SIG-M5 (cell line): ENCODE measurements around the gene SKOR1.

Experiments
- DNase-seq: peaks from one replicate; lab custom pipeline; 2025; lab: John Stamatoyannopoulos, UW

The SKOR1 gene

GRCh38 chr15:67818464-67818863 lies 6.8 kb upstream of the SKOR1 start:
- no peak for DNase-seq

DNA sequence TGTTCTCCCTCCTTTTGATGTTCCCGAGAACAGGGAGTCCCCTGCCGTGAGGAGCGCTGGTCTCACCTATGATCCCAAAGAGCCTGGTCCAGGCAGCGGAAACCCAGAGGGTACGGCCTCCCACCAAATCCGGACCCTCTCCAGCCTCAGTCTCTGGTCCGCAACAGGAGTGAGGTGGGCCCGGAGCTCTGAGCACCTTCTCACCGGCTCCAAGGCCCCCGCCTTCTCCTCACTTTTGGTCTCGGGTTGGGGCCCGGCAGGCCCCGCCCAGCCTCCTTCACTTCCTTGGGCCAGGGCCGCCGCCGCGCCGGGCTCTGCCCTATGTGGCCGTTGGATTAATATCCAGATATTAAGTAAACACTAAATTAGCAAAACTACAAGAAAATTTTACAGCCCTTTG lies 5.7 kb upstream of the SKOR1 start:
- DNase-seq, result no peak

DNA sequence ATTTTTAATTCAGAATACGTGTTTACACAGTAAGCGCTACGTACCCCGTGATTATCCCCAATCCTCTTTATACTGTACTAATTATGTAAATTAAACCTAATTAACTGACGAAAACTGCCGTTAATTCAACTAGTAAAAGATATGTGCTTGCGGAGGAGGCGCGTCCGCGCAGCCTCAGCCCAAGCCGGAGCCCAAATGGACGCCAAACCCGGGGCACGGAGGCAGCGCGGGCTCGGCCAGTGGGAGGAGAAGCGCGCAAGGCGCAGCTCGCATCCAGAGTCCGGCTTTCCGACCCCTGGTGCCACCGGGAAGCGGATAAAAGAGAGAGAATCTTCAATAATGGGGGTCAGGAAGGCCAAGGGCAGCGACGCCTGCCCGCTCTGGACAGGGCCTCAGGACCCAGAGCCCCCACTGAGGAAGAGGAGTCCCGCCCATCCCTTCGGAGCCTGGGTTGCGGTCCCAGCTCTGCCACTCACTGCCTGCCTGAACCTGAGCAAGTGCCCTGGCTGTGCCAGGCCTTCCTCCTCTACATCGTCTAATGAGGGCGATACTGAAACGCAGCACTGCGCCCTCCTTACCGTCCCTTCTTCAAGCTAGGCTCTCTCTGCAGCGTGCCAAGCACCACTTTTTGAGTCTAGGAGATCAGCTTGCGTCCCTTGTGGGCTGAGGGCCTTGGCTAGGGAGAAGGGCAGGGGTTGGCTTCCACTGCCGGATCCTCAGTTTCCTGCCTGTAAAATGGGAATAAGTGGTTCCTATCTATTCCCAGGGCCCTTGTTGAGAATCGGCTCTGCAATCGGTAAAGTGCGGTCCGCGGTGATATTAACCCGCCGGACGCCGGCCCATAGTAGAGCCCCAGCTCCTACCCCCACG lies 5.0 kb upstream of the SKOR1 start:
- DNase-seq, result no peak

DNA sequence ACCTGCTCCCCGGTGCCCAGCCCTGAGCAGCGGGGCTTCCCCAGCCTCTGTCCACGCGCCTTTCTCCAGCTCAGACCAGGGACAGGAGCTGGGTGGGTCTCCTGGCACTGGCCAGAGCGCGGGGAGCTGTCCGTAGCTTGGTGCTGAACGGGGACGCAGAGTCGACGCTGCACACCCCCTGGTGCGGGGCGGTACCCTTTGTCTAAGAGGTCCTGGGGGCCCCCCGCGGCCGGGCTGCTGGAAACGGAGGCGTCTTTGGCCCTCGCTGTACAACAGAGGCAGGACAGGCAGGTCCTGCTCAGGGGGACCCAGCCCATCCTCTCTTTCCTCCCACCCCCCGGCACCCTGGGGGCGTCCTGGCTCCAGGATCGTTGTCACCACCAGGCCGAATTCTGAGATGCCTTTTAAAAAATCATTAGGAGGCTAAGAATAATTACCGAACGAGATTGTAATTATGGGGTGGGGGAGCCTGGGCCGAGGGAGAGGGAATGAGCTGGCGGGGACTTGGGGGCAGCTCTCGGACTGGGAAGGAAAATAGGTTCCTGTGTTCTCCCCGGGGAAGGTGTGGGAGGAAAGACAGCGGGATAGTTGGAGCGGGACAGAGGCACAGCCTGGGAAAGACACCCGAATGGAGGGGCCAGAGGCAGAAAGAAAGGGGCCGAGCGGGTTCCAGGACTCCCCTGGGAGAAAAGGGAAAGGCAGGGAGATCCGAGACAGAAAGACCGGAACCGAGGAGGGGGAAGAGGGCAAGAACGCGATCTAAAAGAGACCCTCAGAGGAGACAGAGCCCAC lies 4.1 kb upstream of the SKOR1 start:
- DNase-seq, result no peak

DNA sequence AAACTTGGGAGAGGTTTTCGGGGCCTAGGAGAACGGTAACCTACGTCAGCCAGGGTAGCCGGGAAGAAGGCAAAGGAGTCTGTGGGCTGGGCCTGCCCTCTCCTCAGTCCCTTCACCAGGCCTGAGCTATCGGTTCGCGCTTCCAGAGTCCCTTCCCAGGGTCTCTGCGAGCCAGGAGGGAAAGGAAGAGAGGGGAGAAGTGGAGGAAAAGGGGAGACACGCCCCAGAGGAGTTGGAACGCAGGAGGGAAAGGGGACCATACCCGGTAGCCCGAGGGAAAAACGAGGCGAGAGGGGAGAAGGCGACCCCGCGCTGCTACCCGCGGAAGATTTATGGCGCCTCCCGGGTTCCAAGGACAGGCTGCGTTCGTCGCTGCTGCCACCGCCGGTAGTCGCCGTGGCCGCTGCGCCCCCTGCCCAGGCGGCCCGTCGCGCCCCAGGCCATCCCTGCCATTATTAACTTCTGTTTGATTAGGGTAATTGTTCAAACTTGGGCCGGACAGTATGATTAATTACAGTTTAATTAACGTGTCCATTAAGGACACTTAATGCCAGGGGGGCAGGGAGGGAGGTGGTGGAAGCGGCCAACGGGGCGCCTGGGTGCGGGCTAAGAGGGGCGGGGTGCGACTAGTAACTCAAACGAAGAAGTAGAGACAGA lies 3.4 kb upstream of the SKOR1 start:
- DNase-seq, result no peak

DNA sequence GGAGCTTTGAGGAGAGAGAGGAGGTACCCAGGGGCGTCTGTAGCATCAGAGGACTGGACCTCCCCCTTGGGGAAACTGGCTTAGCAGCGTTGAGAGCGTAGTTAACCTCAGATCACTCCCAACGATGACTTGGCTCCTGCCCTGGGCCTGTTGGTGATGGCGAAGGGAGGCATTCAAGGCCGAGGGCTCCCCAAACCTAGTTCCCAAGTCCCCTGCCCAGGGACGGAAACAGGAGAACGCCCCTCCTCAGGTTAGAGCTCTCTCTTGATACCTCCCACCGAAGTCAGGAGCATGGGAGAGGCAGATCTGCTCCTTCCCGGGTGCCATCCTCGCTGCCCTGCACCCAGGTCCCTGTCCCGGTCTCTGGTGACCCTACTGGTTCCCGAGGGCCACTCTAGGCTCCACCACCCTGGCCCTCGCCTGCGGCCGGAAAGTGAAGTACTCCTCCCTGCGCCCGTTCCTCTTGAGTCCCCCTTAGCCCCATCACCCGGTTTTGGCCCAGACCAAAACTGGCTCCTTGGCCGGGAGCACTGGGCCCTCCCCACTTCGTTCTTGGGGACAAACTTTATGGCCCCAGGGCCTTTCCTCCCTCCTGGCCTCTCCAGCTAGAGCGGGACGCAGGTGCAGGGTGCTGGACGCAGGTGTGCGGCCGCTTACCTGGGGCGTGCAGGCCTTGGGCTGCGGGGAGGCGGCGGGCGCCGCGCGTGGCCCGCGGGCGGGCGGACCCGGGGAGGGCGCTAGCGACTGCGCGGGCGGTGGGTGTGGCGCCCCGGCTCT lies 2.6 kb upstream of the SKOR1 start:
- DNase-seq, result no peak

DNA sequence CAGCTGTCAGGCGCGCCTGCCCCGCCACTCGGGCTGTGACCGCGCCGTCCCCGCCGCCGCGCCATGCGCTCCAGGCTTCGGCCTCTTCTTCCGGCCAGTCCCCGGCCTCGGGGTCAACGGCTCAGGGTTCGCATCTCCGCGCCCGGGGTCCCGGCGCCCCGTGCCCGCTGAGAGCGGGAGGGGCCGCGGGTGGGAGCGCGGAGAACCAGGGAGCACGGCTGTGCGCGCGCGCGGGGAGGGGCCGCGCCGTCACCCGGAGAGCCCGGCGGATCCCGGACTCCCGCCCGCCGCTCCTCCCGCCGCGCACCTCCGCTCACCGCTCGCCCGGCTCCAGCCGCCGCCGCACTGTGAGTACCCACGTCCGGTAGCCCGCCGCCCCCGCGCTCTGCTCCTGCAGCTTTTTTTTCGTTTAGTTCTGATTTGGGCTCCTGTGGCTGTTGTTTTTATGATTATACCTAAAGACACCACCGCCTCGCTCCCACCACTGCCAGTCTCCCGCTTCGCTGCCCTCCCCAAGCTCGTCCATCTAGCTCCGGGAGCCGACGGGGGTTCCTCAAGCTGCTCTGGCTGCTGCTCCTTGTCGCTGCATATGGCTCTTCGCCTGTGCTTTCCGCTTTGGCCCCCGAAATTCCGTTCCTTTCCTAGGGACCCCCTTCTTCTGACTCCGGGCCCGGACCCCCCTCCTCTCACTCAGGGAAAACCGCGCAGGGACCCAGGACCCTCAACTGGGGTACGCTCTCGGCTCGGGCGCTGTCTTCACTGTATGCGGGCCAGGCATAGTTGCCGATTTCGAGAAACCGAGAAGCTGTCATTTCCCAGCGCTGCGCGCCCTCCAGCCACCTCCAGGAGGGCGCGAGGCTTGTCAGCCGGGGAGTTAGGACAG lies 1.8 kb upstream of the SKOR1 start:
- no peak for DNase-seq

GRCh38 chr15:67824197-67824968 lies 926 bp upstream of the SKOR1 start:
- no peak for DNase-seq

- DNase-seq, result no peak
Measured at GRCh38 chr15:67825881-67826716, 790 bp downstream of the SKOR1 start.

DNA sequence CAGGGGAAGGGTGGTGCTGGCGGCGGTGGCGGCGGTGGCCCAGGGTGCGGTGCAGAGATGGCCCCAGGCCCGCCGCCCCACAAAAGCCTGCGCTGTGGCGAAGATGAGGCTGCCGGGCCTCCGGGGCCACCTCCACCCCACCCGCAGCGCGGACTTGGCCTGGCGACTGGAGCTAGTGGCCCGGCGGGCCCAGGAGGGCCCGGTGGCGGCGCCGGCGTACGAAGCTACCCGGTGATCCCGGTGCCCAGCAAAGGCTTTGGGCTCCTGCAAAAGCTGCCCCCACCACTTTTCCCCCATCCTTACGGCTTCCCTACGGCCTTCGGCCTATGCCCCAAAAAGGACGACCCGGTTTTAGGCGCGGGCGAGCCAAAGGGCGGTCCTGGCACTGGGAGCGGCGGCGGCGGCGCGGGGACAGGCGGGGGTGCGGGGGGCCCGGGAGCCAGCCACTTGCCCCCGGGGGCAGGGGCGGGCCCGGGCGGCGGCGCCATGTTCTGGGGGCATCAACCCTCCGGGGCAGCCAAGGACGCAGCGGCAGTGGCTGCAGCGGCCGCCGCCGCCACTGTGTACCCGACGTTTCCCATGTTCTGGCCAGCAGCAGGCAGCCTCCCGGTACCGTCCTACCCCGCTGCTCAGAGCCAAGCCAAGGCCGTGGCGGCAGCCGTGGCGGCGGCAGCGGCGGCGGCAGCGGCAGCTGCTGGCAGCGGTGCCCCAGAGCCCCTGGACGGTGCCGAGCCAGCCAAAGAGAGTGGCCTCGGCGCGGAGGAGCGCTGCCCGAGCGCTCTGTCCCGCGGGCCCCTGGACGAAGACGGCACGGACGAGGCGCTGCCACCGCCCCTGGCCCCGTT lies 1.6 kb downstream of the SKOR1 start:
- no peak for DNase-seq

DNA sequence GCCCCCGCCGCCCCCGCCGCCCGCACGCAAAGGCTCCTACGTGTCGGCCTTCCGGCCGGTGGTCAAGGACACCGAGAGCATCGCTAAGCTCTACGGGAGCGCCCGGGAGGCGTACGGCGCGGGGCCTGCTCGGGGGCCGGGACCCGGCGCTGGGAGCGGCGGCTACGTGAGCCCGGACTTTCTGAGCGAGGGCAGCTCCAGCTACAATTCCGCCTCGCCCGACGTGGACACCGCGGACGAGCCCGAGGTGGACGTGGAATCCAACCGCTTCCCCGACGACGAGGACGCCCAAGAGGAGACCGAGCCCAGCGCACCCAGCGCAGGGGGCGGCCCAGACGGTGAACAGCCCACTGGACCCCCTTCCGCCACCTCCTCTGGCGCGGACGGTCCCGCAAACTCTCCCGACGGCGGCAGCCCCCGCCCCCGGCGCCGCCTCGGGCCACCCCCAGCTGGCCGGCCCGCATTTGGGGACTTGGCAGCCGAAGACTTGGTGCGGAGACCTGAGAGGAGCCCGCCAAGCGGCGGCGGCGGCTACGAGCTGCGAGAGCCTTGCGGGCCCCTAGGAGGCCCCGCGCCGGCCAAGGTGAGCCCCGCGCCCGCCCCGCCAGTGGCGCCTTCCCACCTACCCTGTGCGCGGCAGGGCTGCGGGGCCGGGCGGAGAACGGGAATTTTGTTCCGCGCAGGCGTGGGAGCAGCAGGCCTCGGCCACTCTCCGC lies 2.4 kb downstream of the SKOR1 start:
- DNase-seq, result no peak

GRCh38 chr15:67828278-67828968 lies 3.1 kb downstream of the SKOR1 start:
- DNase-seq, result no peak

DNA sequence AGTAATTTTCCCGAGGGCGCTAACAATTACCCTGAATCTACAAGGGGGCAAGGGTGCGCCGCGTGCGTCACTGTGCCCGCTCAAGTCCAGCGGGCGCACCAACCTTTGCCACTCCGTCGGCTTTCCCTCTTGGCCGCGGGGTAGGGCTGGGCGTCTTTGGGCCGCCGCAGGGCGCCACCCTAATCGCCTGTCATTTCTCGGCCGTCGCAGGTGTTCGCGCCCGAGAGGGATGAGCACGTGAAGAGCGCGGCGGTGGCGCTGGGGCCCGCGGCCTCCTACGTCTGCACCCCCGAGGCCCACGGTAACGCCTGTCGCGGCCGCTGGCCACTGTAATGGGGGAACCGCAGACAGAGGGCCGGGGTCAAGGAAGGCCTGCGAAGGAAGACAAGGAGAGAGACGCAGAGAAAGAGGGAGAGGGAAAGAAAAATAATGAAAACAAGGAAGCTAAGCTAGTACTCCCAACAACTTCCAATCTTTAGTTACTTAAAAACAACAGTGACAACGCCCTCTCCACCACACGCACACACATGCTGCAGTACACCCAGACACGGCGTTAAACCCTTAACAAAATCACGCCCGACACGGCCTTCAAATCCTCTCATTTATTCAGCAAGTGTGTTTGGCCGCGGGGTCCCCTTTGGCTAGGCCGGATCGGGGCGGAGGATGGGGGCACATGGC lies 3.8 kb downstream of the SKOR1 start:
- DNase-seq, result no peak

DNA sequence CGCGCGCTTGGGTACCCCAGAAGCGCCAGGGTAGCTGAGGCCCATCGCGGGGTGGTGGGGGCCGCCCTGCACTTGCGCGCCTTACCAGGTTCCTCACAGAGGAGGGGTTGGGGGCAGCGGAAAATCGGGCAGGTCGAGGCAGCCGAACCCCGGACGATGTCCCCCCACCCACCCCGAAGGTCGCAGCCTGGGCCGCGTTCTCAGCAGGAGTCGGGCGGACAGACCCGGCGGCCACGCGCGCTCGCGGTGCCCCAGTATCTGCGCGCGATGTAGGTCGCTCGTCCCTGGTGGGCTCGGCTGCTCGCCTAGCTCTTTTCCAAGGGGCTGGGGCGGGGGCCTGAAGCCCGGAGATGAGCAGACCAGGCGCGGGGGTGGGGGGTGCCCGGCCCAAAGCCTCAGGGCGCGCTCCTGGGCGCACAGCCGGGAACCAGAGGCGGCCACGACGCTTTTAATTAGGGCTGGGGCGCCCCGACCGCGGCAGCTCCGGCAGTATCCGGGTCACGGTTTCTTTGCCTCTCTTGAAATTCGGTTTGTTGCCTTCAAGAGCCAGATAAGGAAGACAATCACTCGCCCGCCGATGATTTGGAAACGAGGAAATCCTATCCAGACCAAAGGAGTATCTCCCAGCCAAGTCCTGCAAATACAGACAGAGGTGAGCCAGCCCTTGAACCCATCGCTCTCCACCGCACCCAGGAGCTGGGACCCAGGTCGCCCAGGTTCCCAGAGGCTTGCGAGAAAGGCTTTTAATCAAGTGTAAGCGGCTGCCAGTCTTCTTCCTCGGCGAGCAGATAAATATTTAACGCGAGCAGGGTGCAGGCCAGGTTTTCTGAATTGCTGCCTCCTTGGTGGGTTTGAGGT lies 4.6 kb downstream of the SKOR1 start:
- no peak for DNase-seq

DNA sequence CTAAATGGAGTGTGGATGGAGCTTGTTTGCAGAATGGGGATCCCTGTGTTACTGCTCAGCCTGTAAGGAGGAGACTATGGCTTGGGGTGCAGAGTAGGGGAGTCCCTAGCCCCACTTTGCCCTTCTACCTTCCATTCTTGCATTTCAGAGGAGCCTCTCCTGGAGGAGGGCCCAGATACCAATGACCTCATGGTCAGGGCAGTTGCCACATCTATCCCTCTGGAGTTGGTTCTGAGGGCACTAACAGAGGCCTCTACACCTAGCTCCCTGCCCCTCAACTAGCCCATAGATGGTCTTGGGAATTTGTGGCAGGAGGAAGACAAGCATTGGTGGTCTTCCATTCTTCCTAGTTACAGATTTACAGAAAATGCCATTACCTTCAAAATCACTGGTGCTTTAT lies 6.1 kb downstream of the SKOR1 start:
- DNase-seq, result no peak
